Stimulated activated CD8-positive, alpha-beta memory T cell treated with anti-CD3 and anti-CD28 coated beads, Interleukin-4, amount 100 ng/mL, for 24 hours (primary cell): Measurements from ENCODE around the gene SYT7.
A peak's percentile ranks its signal among the peaks of the same experiment; 100 is the strongest.
"Not testable (repeated sequence)": the region's sequence is repeated elsewhere in the genome, so short reads cannot be mapped to it uniquely, and the experiment has no call there.

Experiments
- DNase-seq: peaks from one replicate; pipeline ENCODE4 v3.0.0-alpha.2; 2020; ENCODE audit warnings: low read depth

The SYT7 gene, protein sequence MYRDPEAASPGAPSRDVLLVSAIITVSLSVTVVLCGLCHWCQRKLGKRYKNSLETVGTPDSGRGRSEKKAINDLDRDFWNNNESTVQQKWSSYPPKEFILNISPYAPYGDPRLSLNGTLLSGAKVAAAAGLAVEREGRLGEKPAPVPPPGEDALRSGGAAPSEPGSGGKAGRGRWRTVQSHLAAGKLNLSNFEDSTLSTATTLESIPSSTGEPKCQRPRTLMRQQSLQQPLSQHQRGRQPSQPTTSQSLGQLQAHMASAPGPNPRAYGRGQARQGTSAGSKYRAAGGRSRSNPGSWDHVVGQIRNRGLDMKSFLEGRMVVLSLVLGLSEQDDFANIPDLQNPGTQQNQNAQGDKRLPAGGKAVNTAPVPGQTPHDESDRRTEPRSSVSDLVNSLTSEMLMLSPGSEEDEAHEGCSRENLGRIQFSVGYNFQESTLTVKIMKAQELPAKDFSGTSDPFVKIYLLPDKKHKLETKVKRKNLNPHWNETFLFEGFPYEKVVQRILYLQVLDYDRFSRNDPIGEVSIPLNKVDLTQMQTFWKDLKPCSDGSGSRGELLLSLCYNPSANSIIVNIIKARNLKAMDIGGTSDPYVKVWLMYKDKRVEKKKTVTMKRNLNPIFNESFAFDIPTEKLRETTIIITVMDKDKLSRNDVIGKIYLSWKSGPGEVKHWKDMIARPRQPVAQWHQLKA

DNA sequence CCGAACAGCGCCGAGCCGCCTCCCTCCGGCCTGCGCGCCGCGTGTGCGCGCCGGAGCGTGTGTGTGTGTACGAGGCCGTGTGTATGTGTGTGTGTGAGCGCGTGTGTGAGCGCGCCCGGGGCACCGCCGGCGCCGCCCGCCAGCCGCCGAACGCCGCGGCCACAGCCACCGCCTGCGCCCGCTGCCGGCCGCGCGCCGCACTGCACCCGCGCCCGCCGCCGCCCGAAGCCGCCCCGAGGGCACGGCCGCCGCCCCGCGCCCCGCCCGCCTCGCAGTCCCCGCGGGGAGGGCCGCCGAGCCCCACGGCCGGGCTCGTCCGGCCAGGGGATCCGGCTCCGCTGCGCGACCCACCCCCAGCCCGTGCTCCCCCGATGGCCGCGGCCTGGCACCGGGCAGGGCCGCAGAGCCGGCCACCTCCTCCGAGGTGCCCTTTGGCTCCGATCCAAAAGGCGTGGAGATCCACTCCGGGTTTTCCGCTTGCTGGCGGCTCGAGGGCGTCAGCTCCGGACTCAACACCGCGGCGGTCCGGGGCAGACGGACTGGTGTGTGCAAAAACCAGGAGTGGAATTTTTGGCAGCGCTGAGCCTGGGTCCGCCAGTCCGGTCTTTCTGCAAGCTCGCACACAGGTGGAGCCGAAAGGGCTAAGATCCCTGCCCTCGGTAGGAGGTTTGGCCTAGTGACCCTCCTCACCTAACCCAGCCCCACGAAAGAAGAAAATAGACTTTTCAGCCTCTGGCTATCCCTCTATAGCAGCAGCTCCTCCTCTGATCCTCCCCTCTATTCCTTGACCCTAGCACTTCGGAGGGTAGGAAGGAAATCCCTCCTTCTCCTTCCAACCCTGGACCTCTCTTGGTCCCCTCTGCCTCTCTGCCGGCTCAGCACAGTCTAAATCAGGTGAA lies at the start of gene SYT7:
Gene SYT7 (minus strand): TSS at position 47 of the 899 bp plus-strand sequence. CDS start 256 bp downstream, outside the sequence.
- peak; percentile 93 for DNase-seq

DNA sequence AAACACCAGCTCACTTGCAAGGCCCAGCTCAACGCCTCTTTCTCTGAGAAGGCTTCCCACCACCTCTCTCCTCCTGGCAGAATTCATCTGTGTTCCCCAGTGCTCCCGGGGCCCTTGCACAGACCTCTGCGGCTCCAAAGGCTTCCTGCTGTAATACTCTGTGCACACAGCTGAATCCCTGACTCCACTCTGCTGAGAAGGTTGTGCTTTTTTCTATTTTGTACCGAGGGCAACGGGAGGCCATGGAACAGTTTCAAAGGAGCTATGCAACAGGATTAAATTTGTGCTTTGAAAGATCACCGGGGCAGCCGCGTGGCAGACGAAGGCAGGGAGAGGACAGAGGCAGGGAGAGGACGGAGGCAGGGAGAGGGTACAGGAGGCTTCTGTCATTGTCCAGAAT lies 49.2 kb upstream of the SYT7 start:
- no peak for DNase-seq

DNA sequence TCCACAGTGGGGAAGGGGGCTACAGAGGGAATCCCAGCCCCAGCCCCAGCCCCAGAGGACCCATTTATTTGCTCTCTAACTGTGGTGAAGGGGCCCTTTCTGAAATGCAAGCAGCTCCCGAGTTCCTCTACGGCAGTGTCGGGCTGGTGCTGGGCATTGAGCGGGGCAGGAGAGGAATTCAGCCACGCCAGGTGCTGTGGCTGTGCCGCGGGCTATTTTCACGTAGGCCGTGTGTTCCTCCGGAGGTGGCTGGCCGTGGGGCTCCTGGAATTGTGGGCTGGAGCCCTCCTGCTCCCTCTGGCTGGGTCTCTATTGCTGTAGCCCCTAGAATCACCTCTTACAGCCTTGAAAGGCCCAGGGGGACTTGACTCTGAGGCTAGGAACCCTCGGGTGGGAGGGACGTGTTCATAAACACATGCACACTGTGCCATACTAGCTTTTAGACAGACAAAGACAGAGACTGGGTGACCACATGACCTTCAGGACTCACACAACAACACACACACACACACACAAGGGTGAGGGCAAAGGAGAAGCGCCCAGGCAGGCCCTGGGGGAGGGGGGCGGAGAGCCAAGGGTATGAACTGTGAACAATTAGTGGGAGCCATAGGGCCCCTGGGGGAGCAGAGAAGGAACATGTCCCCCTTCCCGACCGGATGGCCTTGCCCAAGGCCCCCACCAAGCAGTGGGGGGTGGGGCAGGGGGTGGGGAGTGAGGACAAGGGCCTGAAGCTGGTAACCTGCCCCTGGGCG lies 48.4 kb upstream of the SYT7 start:
- DNase-seq = no peak

DNA sequence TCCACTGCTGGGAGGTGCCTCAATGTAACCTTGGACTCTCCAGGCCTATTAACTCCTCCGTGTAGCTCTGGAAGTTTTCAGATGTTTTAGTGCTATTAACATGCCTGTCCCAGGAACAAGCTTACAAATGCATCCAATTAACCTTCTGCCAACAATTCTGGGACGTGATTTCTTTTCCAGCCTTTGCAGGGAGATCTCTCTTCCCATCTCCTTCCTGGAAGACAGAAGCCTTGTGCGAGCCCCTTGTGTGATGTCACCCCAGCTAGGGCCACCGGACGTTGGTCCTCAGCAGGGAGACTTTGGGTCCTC lies 47.7 kb upstream of the SYT7 start:
- no peak for DNase-seq

DNA sequence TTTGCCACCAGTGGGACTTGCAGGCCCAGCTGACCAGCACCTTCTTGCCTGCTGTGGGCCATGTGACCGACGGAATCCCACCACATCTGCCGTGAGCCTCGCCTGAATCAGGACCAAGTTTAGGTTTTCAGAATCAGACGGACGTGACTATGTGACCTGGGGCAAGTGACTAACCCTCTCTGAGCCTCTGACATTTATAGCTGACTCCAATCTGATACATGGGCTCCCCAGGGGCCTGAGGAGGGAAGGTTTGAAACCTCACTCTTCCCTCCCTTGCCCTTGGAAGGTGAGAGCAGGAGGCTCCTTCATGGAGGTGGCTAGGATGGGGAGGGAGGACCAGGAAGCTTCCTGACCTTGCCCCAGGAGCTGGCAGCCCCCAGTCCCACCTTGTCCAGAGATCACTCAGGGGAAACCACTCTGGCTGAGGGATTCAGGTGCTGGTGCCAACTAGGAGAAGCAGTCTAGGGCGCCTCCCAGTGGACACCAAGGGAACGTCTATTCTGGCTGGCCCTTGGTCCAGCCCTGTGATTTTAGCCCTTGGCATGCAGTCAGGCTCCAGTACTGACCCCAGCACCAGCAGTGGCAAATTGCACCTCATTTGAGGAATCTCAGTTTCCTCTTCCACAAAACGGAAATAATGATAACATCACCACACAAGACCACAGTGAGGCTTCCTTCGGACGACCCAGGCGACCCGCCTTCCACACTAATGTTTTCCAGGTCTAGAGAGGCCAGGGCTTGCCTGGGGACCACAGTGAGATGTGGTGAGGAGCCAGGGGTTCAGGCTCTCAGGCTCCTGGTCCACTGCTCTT lies 47.2 kb upstream of the SYT7 start:
- peak; percentile 11 for DNase-seq

DNA sequence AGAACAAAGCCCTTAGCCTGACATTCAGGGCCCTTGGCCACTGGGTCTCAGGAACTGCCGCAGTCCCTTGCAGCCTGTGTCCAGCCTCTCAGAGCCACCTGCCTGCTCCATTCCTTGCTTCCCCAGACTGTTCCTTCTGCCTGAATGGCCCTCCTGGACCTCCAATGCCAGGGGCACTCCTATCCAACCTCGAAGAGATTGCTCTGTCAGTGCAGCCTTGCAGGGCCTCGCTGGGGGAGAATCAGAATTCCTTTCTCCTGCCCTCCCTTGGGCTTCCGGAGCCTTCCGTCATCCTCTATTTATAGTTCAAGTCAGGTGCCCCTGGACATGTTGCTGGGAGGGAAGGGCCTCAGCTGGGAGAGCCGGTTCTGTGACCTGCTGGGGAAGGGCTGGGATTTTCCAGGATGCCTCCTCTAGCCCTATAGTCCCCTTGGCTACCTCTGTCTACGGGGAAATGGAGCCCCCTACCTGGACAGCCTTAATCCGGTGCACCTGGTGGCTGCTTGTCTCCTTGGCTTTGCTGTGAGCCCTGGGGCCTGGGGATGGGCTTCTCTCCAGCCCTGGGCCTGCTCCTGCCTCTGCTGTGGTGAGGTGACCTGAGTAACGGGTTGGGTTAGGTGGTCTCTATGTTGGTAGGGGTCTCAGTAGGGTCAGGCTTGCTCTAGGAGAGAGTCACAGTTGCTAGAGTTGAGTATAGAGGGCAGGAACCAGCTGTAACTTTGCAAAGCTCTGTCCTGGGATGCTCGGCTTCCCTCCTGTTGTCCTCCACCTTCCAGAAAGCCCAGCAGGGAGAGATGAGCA lies 45.9 kb upstream of the SYT7 start:
- DNase-seq = no peak

DNA sequence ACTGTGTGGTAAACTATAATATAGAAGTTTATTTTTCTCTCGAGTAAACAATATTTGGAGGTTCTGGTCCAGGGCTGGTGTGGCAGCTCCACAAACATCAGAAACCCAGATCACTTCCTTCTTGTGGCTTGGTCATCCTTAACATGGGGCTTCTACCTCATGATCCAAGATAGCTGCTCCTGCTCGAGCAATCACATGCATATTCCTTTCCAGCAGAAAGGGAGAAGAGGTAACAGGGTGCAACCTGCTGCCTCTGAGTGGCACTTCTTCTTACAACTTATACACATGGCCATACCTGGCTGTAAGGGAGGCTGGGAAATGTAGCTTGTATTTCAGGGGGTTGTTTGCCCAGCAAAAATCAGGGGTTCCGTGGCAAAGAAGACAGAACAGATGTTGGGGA lies 44.6 kb upstream of the SYT7 start:
- DNase-seq = no peak

DNA sequence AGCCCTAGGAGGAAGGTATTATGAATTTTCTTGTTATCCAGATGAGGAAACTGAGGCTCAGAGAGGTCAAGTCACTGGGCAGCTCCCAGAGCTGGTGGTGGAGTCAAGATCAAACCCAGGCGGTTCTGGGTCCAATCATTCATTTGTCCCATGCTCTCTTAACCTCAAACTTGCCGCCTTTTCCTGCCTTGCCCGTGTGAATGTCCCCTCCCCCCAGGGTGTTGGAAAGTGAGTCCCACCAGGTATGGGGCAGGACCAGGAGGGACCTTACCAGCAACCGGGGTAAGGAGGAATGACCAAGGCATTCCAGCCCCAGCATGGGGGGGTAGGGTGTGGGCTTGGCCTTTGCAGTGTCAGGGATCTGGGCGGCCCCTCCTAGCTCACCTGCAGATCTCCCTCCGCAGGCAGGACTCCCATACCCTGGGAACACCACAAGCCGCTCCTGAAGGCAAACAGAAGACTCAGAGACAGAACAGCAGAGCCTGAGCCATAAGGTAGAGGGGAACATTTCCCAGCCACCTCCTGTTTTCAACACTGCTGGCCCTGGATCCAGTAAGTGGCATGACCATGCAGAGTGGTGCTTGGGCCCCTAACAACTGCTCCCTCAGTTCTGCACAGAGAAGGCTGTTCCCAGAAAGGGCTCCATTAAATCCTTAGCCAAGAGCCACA lies 41.2 kb upstream of the SYT7 start:
- no peak for DNase-seq

DNA sequence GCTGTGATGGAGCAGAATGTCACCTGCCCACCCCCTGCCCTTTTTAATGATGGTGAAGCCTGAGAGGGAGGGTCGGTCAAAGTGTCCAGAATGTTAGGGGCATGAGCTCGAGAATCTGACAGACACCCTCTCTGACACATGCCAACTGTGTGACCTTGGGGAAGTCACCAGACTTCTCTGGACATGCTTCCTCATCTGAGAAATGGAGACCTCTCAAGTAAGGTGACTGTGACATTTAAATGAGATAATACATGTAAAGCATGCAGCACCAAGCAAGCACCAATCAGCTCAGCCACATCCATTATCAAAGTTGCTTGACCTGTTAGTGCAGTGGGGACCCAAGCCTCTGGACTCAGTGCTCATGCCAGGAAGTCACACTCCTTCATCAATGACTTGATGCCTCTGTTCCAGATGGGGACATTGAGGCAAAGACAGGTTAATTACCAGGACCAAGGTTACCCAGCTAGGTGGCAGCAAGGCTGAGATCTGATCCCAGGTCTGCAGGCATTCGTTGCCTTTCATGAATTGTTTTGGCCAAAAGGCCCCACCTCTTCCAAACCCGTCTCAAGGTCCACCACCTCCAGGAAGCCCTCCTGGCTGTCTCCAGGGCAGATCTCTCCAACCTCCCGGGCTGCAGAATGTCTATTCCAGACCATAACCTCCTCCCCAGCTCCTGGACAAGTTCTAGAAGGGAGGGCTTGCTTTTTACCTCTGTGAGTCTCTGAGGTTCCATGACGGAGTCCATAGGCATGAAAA lies 38.8 kb upstream of the SYT7 start:
- DNase-seq = no peak

DNA sequence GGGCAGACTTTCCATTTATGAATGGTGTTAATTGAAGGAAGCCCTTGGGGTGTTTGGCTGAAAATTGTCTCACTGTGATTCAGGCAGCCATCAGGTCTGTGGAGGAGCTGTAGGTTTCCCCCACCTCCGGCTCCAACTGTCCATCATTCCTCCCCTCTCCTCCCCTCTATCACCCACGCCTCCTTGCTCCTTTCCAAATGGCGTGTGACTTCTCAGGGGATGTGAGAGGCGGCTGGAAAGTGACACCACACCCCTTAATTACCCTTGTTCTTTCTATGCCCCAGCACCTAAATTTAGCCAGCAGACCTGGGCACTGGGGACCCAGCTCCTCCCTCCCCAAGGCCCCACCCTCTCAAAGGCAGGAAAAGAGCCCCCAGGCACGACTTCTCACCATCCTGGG lies 38.1 kb upstream of the SYT7 start:
- DNase-seq = no peak

DNA sequence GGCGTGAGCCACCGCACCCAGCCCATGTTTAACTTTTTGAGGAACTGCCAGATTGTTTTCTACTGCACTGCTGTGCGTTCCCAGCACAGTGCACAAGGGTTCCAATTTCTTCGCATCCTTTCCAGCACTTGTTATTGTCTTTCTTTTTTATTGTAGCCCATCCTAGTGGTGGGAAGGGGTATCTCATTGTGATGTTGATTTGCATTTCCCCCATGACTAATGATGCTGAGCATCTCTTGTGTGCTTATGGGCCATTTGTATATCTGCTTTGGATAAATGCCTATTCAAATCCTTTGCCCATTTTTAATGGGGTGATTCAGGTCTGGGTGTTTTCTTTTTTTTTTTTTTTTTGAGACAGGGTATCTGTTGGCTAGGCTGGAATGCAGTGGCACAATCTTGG lies 36.6 kb upstream of the SYT7 start:
- no peak for DNase-seq

DNA sequence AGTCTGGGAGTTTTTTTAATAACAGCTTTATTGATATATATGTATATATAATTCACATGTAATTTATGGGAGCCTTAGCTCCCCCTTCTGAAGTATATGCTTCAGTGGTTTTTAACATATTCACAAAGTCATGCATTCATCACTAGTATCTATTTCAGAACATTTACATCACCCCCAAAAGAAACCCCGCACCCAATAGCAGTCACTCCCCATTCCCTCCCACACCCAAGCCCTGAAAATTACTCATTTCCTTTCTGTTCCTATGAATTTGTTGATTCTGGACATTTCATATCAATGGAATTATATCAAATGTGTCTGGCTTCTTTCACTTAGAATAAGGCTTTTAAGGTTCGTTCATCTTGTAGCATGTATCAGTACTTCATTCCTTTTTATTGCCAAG lies 35.6 kb upstream of the SYT7 start:
- DNase-seq = no peak

DNA sequence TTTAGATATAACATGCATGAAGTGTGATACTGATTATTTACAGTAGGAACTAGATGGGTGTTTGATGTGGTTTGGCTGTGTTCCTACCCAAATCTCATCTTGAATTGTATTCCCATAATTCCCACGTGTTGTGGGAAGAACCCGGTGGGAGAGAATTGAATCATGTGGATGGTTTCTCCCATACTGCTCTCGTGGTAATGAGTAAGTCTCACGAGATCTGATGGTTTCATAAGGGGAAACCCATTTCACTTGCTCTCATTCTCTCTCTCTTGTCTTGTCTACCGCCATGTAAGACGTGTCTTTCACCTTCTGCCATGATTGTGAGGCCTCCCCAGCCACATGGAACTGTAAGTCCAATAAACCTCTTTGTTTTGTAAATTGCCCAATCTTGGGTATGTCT lies 33.9 kb upstream of the SYT7 start:
- not testable (repeated sequence) for DNase-seq

DNA sequence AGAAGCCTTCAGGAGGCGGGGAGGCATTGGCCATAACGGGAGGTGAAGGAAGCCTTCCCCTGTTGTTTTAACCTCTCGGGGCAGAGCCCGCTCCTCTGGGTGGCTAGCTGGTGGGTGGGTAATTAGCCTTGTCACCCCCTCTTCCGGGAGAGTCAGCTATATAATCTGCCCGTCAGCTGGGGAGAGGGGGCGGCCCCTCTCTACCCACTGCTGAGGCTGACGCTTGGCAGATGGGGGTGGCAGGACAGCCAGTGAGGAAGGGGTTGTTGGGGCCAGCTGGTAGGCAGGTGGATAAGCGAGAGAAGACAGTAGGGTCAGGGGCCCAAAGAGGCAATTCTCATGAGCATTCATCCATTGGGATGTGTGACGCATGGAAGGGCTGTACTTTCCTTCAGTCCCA lies 33.0 kb upstream of the SYT7 start:
- DNase-seq = no peak

DNA sequence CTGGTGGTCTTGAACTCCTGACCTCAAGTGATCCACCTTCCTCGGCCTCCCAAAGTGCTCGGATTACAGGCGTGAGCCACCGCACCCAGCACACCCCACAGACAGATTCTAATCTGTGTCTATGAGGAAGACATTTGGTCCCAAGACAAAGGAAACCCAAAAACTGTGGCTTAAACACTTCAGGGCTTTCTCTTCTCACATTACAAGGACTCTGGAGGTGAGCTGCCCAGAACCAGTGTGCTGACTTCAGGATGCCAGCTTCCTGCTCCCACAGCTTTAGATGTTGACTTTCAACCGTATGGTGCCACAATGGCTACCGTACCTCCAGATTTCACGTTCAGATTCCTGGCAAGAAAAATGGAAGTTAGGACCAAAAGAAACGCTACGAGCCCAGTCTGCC lies 32.2 kb upstream of the SYT7 start:
- DNase-seq = no peak

DNA sequence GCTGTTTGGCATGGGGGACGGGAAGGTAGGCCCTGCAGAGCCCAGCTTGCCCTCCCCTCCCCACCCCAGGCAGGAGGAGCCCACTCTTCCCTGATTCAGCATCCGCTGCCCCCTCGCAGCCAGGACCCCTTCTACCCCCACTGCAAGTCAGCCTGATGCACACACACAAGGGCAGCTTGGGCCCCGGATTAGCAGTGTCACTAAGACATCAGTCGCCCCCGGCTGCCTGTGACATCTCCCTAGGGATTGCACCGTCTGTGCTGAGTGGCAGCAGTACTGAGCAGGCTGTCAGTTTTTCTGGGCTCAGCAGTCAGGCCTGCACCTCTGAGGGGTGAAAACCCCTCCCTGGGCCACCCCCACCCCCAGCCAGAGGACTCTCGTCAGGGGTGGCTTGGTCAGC lies 30.4 kb upstream of the SYT7 start:
- no peak for DNase-seq

DNA sequence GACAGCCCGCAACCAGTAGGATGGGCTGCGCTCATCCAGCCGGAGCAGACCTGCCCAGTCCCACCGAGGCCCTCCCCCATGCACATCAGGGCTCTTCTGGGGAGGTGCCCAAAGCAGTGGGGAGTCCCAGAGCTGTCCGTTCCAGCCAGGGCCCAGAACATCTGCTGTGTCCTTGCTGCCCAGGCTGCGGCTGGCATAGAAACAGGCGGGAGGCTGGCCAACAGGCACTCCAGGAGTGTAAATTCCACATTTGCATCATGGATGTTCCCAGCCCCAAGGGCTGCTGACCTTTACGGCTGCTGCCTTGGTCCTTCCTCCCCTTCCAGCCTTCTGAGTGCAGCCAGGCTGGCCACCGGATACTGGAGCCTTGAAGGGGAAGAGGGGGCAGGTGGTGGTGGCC lies 30.0 kb upstream of the SYT7 start:
- DNase-seq = no peak

DNA sequence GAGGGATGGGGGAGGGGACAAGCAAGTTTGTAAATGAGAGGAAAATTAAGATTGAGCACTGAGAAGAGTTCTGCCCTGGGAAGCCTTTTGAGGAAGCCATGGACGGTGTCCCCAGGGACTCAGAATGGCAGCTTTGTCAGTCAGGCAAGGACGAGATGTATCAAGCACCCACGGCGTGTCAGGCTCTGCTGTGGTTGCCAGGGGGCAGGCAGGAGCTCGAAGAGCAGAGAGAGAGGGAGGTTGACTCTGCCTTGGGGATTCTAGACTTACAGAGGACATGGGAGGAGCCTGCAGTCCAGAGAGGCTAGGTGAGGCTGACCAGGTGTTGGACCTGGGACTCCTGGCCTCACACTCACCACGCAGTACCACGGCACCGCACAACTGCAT lies 29.1 kb upstream of the SYT7 start:
- DNase-seq = no peak
